HPDE6-E6E7 (cell line): ENCODE data around the gene GPR180.
"Not testable (repeated sequence)": the region's sequence is repeated elsewhere in the genome, so short reads cannot be mapped to it uniquely, and the experiment has no call there.

Experiments used
- DNase-seq: peaks from one replicate; pipeline ENCODE4 v3.0.0; 2011; ENCODE audit warnings: missing footprints; ENCODE audit errors: extremely low spot score

GPR180 gene

DNA sequence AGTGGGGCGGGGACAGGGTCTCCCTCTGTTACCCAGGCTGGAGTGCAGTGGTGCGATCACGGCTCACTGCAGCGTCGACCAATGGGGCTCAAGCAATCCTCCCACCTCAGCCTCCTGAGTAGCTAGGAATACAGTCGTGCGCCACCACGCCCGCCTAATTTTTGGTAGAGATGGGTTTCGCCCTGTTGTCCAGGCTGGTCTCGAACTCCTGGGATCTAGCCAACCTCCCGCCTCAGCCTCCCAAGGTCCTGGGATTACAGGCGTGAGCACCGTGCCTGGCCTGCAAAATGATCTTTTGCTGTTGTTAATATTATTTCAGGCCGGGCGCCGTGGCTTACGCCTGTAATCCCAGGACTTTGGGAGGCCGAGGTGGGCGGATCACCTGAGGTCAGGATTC is 5.1 kb upstream of the GPR180 start:
- DNase-seq, result no peak

- no peak for DNase-seq
These were observed 3.4 kb upstream of the GPR180 start for GRCh38 chr13:94598281-94598680.

DNA sequence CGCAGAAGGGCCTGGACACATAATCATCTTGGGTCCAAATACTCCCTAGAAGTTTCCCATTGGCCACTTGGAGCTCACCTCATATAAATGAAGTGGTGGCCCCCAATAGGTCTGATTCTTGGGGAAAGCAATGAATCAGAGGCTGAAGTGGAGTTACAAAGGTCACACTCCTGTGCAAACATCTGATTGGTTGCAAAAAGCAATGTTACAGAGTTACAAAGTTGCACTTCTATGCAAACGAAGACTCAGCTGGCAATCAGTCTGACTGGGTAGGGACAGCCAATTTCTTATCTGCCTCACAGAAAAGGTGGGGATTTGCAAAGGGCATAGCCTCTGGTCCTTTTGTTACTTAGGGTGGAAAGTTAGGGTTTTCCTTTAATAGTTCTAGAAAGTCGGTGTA is 1.8 kb upstream of the GPR180 start:
- DNase-seq, result no peak

DNA sequence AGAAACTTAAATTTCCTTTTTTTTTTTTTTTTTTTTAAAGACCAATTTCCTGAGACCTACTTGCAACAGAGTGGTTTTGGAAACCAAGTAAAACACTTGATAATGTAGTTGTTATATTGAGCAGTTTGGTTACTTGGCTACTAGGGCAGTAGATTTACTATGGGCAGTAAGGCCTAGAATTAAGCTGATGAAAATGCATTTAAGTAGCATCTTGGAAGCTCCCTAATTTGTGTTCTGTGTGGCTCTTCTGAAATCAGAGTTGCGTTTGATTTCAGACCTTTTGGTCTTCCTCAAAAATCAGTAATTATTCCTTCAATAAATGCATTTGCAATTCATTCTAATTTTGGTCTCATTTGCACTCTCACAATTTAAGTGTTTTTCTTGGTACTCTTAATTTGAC is 810 bp downstream of the GPR180 start:
- no peak for DNase-seq

DNA sequence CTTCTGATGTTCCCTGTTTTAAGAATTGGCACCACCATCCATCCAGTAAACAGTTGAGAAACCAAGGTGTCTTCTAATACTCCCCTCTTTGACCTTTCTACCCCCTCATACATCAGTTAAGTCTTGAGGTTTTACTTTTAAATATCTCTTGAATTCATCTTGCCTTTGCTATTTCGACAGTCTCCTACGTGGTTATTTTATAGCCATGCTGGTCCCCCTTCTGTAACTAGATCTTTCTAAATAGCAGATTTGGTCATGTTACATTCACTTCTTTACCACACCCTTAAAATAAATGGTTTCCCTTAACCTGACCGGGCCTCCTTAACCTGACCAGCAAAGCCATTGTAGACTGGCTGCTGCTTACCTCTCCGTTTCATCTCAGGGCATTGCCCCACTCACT is 5.4 kb downstream of the GPR180 start:
- DNase-seq, result no peak

GRCh38 chr13:94607939-94608338 is 6.3 kb downstream of the GPR180 start:
- no peak for DNase-seq

DNA sequence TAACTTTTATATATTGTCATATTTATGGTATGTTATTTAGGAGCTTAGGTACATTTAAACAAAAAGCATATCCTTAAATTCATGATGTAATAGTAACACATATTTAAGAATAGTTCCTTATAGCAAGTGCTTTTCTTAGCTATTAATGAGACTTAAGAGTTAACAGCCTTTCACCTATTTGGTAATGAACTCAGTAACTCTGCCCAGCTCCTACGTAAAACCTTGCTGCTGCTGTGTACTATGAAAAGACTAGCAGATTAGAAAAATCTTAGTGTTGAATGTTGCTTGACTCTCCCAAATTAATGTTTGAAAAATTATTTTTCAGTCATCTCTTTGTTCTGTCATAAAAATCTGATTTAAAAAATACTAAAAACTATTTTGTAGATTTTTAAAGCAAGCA is 6.9 kb downstream of the GPR180 start:
- DNase-seq, result no peak

- DNase-seq, result no peak
These were observed 7.5 kb downstream of the GPR180 start for GRCh38 chr13:94609196-94609595.

GRCh38 chr13:94610475-94610874 is 8.8 kb downstream of the GPR180 start:
- no peak for DNase-seq

DNA sequence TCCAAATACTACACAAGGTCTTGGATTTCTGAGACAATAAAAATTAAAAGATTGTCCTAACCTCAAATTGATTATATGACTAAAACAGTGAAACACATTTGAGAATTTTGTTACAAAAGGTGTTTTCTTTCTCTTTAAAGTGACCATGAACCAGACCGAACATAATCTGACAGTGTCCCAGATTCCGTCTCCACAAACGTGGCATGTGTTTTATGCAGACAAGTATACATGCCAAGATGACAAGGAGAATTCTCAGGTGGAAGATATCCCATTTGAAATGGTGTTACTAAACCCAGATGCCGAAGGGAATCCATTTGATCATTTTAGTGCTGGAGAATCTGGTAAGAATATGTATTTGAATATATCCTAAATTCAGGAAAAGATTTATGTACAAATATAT is 10.4 kb downstream of the GPR180 start:
- no peak for DNase-seq

DNA sequence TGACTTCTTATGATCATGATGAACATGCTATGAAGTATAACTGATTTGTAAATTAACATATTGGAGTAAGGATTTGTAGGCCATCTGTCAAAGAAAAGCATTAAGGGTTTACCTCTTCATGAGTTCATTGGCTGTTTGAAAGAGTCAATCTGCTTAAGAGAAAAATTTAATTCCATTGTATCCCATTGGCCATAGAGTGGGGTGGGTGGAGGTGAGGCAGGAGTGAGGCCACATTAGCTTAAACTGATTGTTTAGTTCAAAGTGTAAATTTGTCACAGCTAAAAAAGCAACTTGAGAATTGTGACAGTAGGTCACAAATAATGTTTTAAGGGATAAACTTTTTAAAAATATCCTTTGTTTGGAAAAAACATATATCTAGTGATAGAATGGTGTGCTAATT is 11.4 kb downstream of the GPR180 start:
- no peak for DNase-seq

GRCh38 chr13:94617389-94618000 is 15.8 kb downstream of the GPR180 start:
- no peak for DNase-seq

- peak; percentile 22 for DNase-seq
These were observed 18.7 kb downstream of the GPR180 start for GRCh38 chr13:94620286-94620896.

GRCh38 chr13:94622344-94622743 is 20.7 kb downstream of the GPR180 start:
- DNase-seq, result no peak

GRCh38 chr13:94623316-94623715 is 21.7 kb downstream of the GPR180 start:
- no peak for DNase-seq

- no peak for DNase-seq
These were observed 29.2 kb downstream of the GPR180 start for GRCh38 chr13:94630858-94631257.

GRCh38 chr13:94632226-94632980 is 30.7 kb downstream of the GPR180 start:
- no peak for DNase-seq

GRCh38 chr13:94636096-94636495 is 34.4 kb downstream of the GPR180 start:
- DNase-seq, result not testable (repeated sequence)

DNA sequence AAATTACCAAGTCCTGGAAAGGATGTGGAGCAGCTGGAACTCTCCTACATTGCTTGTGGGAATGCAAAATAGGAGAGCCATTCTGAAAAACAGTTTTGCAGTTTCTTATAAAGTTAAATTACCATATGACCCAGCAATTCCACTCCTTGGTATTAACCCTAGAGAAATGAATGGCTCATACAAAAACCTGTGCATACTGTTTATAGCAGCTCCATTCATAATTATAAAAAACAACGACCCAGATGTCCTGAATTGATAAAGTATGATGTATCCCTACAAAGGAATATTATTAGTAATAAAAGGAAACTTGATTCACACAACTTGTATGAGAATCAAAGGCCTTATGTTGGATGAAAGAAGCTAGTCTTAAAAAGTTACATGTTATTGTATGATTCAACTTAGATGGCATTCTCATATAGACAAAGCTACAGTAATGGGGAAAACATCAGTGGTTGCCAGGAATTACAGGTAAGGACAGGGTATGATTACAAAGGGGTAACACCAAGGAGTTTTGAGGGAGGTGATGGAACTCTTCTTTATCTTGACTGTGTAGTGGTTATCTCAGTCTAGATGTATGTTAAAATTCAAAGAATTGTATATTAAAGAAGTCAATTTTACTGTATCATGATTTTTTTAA is 35.4 kb downstream of the GPR180 start:
- DNase-seq, result no peak

- not testable (repeated sequence) for DNase-seq
These were observed 36.0 kb downstream of the GPR180 start for GRCh38 chr13:94637677-94638076.

DNA sequence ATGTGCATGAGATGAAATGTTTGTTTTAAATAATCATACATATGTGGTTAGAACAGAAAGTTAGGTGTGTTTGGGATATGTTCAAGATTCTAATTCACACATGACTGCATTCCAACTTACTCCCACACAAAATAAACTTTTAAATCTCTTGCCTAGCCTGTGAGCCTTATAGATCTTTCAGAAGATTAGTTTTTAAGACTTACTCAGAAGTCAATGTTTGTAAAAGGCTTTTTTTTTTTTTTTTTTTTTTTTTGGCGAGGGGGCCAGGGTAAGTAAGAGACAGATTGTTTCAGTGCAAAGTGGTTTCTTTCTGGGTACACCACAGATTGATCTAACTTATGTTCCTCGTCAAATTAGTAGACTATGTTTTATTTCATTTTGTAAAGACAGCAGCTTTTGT is 39.1 kb downstream of the GPR180 start:
- DNase-seq, result no peak

DNA sequence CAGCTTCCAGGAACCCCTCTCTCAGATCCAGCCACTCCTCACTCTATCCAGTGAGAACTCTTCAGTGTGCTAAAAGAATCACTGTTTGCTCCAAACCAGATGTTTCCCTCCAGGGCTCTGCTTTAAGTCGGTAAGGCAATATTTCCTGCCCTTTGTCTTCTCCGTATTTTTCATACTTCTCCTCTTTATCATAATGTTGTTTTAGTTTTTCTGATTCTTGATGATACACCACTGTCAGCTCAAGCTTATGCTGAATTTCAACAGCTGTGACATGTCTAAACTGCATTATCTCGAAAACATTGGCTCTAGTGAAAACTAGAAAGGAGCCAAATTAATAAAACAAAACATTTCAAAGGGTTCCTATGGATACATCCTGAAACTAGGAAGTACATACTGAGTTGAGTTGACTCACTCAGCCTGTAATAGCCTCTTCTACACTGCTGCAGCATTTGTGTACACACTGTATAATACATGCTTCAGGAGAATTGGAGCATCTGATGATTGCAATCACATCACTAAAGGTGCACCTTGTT is 39.8 kb downstream of the GPR180 start:
- peak; percentile 46 for DNase-seq
